GM19240 (cell line): ENCODE measurements around the gene OXCT2.

Experiments used
- DNase-seq: peaks from one replicate; pipeline ENCODE4 v3.0.0; 2011; ENCODE audit warnings: low spot score; ENCODE audit not compliant: insufficient read length

Gene OXCT2

GRCh38 chr1:39737546-39738169, 33.5 kb downstream of the OXCT2 start:
- no peak for DNase-seq

- DNase-seq, result no peak
These were observed 35.4 kb downstream of the OXCT2 start for GRCh38 chr1:39735731-39736130.

DNA sequence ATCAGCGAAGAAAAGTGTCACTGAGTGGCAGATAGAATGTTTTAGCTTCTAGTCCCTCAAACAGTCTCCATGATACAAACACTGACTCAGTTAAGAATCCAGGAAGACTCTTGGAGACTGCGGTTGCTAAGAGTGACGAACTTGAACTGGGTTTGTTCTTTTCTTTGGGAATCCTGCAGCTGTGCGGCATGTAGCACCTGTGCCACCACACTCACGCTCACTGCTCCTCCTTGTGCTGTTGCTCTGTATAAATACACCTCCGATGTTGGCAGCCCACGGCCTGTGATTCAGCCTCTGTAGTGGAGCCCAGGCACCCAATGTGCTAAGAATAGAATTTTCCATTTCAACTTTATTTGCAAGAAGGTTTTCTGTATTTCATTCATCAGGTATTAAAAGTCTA, 38.0 kb downstream of the OXCT2 start:
- no peak for DNase-seq

DNA sequence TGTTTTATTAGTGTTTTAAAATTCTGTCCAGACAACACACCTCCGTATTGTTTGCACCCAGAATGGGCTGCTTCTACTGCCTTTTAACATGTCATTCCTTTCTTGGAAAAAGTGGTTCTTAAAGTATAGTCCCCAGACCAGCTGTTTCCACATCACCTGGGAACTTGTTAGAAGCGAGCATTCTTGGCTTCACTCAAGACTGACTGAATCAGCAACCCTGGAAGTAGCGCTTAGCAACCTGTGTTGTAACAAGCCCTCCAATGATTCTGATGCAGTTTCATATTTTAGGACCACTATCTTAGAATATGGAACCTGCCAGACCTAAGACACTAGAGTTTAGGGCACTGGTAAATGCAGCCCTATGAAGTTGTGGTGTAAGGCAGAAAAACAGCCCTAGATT, 38.4 kb downstream of the OXCT2 start:
- DNase-seq, result no peak

- DNase-seq, result no peak
These were observed 41.3 kb downstream of the OXCT2 start for GRCh38 chr1:39729842-39730241.

GRCh38 chr1:39729030-39729429, 42.1 kb downstream of the OXCT2 start:
- no peak for DNase-seq

GRCh38 chr1:39727932-39728317, 43.2 kb downstream of the OXCT2 start:
- DNase-seq, result no peak

DNA sequence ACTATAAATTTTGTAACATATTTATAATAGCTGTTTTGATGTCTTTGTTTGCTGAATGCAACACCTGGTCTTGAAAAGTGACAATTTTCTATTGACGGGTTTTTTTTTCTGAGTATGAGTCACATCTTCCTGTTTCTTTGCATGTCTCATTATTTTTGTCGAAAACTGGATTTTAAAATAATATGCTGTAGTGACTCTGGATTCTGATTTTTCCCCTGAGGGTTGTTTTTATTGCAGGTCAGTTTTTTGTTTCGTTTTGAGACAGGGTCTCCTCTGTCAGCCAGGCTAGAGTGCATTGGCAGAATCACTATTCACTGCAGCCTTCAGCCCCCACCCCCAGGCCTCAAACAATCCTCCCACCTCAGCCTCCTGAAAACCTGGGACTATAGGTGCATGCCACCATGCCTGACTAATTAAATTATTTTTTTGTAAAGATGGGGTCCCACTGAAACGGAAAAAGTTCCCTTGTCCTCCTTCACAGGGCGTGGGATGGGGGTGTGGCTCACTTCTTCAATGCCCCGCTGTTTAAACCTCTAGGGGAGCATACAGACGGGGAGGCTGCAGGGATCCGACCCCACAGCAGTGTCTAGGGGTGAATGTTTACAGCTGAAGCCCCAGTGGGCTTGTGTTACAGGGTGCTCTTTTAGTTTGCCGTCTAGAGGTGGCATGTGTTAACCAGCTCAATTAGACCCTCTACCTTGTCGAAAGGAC, 43.8 kb downstream of the OXCT2 start:
- DNase-seq, result no peak

GRCh38 chr1:39726600-39726999, 44.5 kb downstream of the OXCT2 start:
- DNase-seq, result no peak

DNA sequence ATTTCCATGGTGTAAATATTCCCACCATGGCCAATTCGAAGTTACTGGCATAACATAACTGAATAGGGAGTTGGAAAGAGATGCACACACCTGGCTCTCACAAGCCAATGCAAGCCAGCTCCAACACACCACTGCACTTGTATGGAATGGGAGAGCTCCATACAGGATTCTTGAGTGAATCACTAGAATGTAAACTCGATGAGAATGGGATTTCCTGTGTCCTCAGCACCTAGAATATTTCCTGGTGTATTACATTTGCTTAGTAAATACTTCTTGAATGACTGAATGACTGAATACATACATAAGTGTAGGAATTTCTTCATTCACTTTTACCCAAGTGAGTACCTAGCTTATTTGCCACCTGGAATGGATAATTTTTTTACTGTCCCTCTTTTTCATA, 48.7 kb downstream of the OXCT2 start:
- DNase-seq, result no peak

- DNase-seq, result no peak
These were observed 49.5 kb downstream of the OXCT2 start for GRCh38 chr1:39721664-39722063.

GRCh38 chr1:39720094-39720999, 50.8 kb downstream of the OXCT2 start:
- no peak for DNase-seq
